Stimulated activated CD4-positive, alpha-beta T cell treated with anti-CD3 and anti-CD28 coated beads, Interleukin-2, amount 100 ng/mL, for 24 hours (primary cell): Measurements from ENCODE around the gene ZFAND2B.
"Not testable (repeated sequence)": the region's sequence is repeated elsewhere in the genome, so short reads cannot be mapped to it uniquely, and the experiment has no call there.

ENCODE experiments used
- DNase-seq, 2 donors: peaks; one replicate each; pipeline ENCODE4 v3.0.0-alpha.2; 2020

ZFAND2B gene

GRCh38 chr2:219176818-219177551 is 29.6 kb upstream of the ZFAND2B start, which contains the start of gene CNPPD1:
TSS of gene CNPPD1 (minus strand) at chr2:219176925. CDS start at chr2:219176828, 97 bp downstream.
- DNase-seq = peak; percentile 87 to 89

- DNase-seq = peak; percentile 77 to 79
Measured at GRCh38 chr2:219177552-219178376, 28.8 kb upstream of the ZFAND2B start, which contains the start of gene RETREG2. TSS of gene RETREG2 (plus strand) at chr2:219178275. CDS start at chr2:219178353, 78 bp downstream.

DNA sequence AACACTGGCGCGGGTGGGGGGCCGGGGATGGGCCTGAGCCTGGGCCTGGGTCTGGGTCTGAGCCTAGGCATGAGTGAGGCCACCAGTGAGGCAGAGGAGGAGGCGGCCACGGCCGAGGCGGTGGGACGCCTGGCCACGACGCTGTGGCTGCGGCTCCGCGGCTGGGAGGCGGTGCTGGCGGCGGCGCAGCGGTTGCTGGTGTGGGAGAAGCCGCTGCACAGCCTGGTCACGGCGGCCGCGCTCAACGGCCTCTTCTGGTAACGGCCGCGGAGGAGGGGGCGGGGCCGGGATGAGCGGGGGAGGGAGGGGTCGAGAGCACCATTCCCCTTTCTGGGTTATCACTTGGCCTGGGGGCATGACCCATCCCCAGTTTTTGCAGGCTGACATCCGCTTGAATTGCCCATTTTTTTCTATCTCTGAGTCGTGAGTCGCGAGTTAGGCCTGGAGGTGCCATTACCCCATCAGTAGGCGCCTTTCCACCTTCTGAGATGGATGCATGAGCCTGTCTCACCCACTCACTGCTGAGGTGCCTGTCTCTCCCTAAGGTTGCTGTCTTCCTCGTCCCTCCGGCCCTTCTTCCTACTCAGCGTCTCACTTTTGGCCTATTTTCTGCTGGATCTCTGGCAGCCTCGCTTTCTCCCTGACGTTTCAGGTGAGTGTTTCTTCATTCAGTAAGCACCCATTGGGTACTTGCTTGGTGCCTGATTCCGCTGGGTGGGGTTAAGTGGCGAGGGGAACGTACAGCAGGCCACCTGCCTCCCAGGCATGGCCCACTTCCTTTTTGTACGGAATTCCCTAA is 28.0 kb upstream of the ZFAND2B start:
- DNase-seq = peak; percentile 50 to 53

- DNase-seq = no peak
Measured at GRCh38 chr2:219179601-219180465, 26.7 kb upstream of the ZFAND2B start.

- no peak for DNase-seq
Measured at GRCh38 chr2:219180961-219181360, 25.6 kb upstream of the ZFAND2B start.

DNA sequence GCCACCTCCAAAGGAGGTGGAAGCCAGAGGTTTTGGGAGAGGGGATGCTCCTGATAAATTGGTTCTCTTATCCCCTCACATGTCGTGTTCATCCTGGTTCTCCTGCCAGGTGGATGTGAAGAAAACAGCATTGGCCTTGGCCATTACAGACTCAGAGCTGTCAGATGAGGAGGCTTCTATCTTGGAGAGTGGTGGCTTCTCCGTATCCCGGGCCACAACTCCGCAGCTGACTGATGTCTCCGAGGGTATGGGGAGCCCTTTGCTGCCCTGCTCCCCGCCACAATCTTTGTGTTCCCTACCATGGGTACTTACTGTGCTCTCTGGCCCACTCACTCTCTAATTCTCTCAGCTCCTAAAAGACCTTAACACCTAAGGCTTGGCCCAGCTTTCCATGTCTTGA is 25.1 kb upstream of the ZFAND2B start:
- no peak for DNase-seq

GRCh38 chr2:219182331-219183150 is 24.0 kb upstream of the ZFAND2B start:
- no peak for DNase-seq

GRCh38 chr2:219183151-219183772 is 23.3 kb upstream of the ZFAND2B start:
- DNase-seq = no peak

- no peak for DNase-seq
Measured at GRCh38 chr2:219184121-219184520, 22.5 kb upstream of the ZFAND2B start.

GRCh38 chr2:219186754-219187456 is 19.7 kb upstream of the ZFAND2B start:
- DNase-seq = no peak

GRCh38 chr2:219197388-219197787 is 9.2 kb upstream of the ZFAND2B start:
- no peak for DNase-seq

DNA sequence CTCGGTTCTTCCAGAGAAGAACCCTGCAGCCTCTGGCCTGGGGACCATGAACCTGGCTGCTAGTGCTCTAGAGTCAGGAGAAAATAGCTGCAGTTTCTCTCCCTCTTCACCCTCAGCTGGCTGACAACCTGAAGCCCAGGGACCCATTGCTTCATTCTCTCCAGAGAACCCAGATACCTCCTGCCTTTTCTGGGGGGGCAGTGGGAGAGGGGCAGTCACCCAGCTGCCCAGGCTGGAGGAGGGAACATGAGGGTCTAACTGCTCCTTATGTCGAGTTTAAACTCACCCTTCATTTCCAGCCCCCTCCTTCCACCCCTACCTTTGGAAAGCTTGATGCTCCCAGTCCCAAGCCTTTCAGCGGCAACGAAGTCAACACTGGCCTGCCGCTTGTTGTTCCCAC is 7.6 kb upstream of the ZFAND2B start:
- DNase-seq = no peak

- no peak for DNase-seq
Measured at GRCh38 chr2:219199470-219200211, 6.9 kb upstream of the ZFAND2B start.

GRCh38 chr2:219200502-219201326 is 5.9 kb upstream of the ZFAND2B start:
- not testable (repeated sequence) for DNase-seq

DNA sequence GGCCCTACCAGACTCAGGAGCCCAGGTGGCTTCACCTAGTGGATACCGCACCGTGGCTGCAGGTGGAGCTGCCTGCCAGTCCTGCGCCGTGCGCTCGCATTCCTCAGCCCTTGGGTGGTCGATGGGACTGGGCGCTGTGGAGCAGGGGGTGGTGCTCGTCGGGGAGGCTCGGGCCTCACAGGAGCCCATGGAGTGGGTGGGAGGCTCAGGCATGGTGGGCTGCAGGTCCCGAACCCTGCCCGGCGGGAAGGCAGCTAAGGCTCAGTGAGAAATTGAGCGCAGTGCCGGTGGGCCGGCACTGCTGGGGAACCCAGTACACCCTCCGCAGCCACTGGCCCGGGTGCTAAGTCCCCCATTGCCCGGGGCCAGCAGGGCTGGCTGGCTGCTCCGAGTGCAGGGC is 5.3 kb upstream of the ZFAND2B start:
- DNase-seq = not testable (repeated sequence)

- no peak for DNase-seq
Measured at GRCh38 chr2:219204425-219205164, 2.0 kb upstream of the ZFAND2B start.

- DNase-seq = no peak
Measured at GRCh38 chr2:219205165-219205538, 1.4 kb upstream of the ZFAND2B start.

GRCh38 chr2:219205981-219206327 is 628 bp upstream of the ZFAND2B start:
- DNase-seq = no peak
